Measurements from ENCODE around the gene ACOXL. TPM values are rescaled to one million over a fixed set of nuclear protein-coding genes. Genes with fewer than 3 reads are reported as not detected.

The ACOXL gene
- total and polyA plus RNA-seq, 2 of the 8 experiments (the other 6 are each of a cell fraction or from before 2014, with no cell fraction given), result 11.4 to 20.6 TPM

DNA sequence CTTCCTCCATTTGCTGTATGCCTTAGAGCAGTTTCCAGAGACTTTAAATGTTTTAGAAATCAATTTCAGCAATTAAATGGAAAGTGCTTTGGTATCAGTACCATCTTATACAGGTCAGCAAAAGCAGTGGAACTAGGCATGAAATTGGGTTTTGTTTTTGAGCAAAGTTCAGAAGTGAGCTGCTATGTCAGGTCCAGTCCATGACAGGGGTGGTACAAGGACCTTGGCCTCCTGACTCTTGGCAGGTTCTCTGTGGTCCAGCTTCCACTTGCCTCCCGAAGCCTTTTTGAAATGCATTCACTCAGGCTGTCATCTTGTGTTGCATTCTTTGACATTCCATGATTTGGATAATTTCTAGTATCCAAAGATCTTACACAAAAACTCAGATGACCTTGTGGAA, 159.3 kb downstream of the ACOXL start:
- H3K56ac ChIP-seq (replicated peaks; ENCODE audit: insufficient read length, low read depth, low read length), result no peak overlapping the region
- H3K18ac ChIP-seq (ENCODE audit: extremely low read depth, low read length), result no peak overlapping the region
- no peak for DNase-seq (ENCODE audit: low read depth in 1 of 2, low spot score in 2 of 2)
- H3K9me3 ChIP-seq (ENCODE audit: insufficient read depth in 2 of 2, low read depth in 1 of 2, low read length in 1 of 2), result no peaks in the 10 kb centered on the region
- no peaks in the 10 kb centered on the region for H3K79me1 ChIP-seq (ENCODE audit: low read depth, low read length)
- no peak overlapping the region for H3K27ac ChIP-seq (ENCODE audit: low read depth, low read length)
- no peak for FAIRE-seq
- H2BK120ac ChIP-seq (replicated peaks; ENCODE audit: low read depth, low read length), result no peak overlapping the region
- H2BK5ac ChIP-seq (ENCODE audit: low read depth, low read length), result no peak overlapping the region
- no peak overlapping the region for H2BK15ac ChIP-seq (ENCODE audit: low read length)
- H3K23ac ChIP-seq (ENCODE audit: insufficient read length), result no peak overlapping the region
- WGBS, 2 experiments (ENCODE audit: extremely low coverage in 1 of 2, insufficient coverage in 1 of 2, insufficient read length in 1 of 2, insufficient replicate concordance in 2 of 2, low coverage in 1 of 2, low lambda C conversion rate in 2 of 2, missing lambda C conversion rate in 1 of 2), result 11% methylated on average over 1 of the region's 1 CpG; no CpG with 5 or more reads in 1 of the 2 experiments
- H3K4me2 ChIP-seq (ENCODE audit: insufficient read depth in 1 of 2, low read depth in 2 of 2, low read length in 2 of 2), result no peak overlapping the region
- ChIA-PET CTCF (ENCODE audit: partially characterized antibody) (interaction anchor here (1.2 to 5.1 kb wide), 3 partner anchors 15 to 38 kb away, joined by 4 to 19 read pairs (median 6); no protein-coding TSS in a partner anchor), POLR2A (ENCODE audit: partially characterized antibody) (no interaction called here)
- H3K4ac ChIP-seq (replicated peaks; ENCODE audit: insufficient read length, low read depth, low read length), result no peak overlapping the region
- H2BK20ac ChIP-seq (ENCODE audit: low read length), result no peak overlapping the region
- H4K20me1 ChIP-seq (replicated peaks in 1 of 2; ENCODE audit: control insufficient read depth in 1 of 2, insufficient read depth in 2 of 2, low read length in 2 of 2), result no peaks in the 10 kb centered on the region
- no peak overlapping the region for H3K14ac ChIP-seq (ENCODE audit: insufficient read length)
- no peak overlapping the region for H3K9ac ChIP-seq (replicated peaks in 1 of 4; ENCODE audit: extremely low read depth in 1 of 4, low read depth in 3 of 4, low read length in 3 of 4)
- H3K36me3 ChIP-seq (ENCODE audit: control insufficient read depth in 2 of 4, insufficient read depth in 4 of 4, low read length in 3 of 4), result no peaks in the 10 kb centered on the region; a peak in 1 of 8 replicates
- no peak overlapping the region for H2BK12ac ChIP-seq (ENCODE audit: low read depth, low read length)
- no peaks in the 10 kb centered on the region for H3K27me3 ChIP-seq (replicated peaks in 1 of 4; ENCODE audit: control insufficient read depth in 3 of 4, extremely low read depth in 1 of 4, insufficient read depth in 3 of 4, low read length in 3 of 4)
- H3K4me1 ChIP-seq (replicated peaks in 1 of 4; ENCODE audit: control insufficient read depth in 3 of 4, insufficient read depth in 4 of 4, low read length in 3 of 4), result no peaks in the 10 kb centered on the region
- no peaks in the 10 kb centered on the region for H3K79me2 ChIP-seq (ENCODE audit: control insufficient read depth in 1 of 2, insufficient read depth in 2 of 2, low read length in 2 of 2)
- H4K8ac ChIP-seq (ENCODE audit: extremely low read depth, insufficient read depth, low read length), result no peak overlapping the region
- no peak overlapping the region for H4K91ac ChIP-seq (replicated peaks; ENCODE audit: insufficient read length, low read length)
- no peak overlapping the region for H2AFZ ChIP-seq (ENCODE audit: low read length)
- no peak overlapping the region for H3K4me3 ChIP-seq (ENCODE audit: extremely low read depth in 1 of 4, insufficient read depth in 2 of 4, low read depth in 3 of 4, low read length in 4 of 4)
- no peak overlapping the region for H4K5ac ChIP-seq (ENCODE audit: insufficient read length, low read depth, low read length)
- H3K23me2 ChIP-seq (ENCODE audit: low read depth, low read length), result no peaks in the 10 kb centered on the region
- H2AK5ac ChIP-seq (ENCODE audit: low read depth, low read length), result no peak overlapping the region
- TF ChIP-seq SIX5 (IDR thresholded peaks at IDR 0.05; ENCODE audit: low read depth, low read length) (no peak), RFX5 (IDR thresholded peaks at IDR 0.05; ENCODE audit: borderline replicate concordance, low read depth, low read length) (no peak), CTCF (IDR thresholded peaks at IDR 0.05; ENCODE audit: control extremely low read depth in 1 of 3, insufficient read depth in 1 of 3, low read depth in 1 of 3, low read length in 3 of 3) (no peak), TAF1 (IDR thresholded peaks at IDR 0.05; ENCODE audit: low read depth, low read length) (no peak), RXRA (IDR thresholded peaks at IDR 0.05; ENCODE audit: insufficient read depth, low read depth, low read length) (no peak), TAF7 (optimal IDR thresholded peaks at IDR 0.05; ENCODE audit: borderline replicate concordance, low read depth, low read length) (no peak), NRF1 (IDR thresholded peaks at IDR 0.05; ENCODE audit: low read depth, low read length) (no peak), GTF2F1 (IDR thresholded peaks at IDR 0.05; ENCODE audit: borderline replicate concordance, low read depth, low read length) (no peak), CREB1 (IDR thresholded peaks at IDR 0.05) (no peak), TCF12 (IDR thresholded peaks at IDR 0.05; ENCODE audit: low read depth, low read length) (no peak), KDM5A (IDR thresholded peaks at IDR 0.05; ENCODE audit: low read length) (no peak), SP4 (IDR thresholded peaks at IDR 0.05; ENCODE audit: low read length) (no peak)
